Hepatocyte (in vitro differentiated cells): ENCODE measurements around the gene IFI6.

Experiments used
- CTCF ChIP-seq: fragments of 200-600 bp; sonication (generic); IDR thresholded peaks from 2 replicates; pipeline ENCODE4 v1.5.1; 2016; ENCODE audit warnings: antibody characterized with exemption, mild to moderate bottlenecking; ENCODE audit not compliant: poor library complexity
- EZH2 ChIP-seq: fragments of 200-600 bp; sonication (generic); IDR thresholded peaks from 2 replicates; pipeline ENCODE4 v1.6.1; 2016; ENCODE audit warnings: antibody characterized with exemption, mild to moderate bottlenecking, borderline replicate concordance
- EZH2phosphoT487 ChIP-seq: fragments of 200-600 bp; sonication (generic); IDR thresholded peaks from one replicate; pipeline ENCODE4 v1.6.1; 2018; ENCODE audit warnings: antibody characterized with exemption, mild to moderate bottlenecking, low read depth, moderate library complexity; ENCODE audit not compliant: unreplicated experiment, severe bottlenecking

- TF ChIP-seq CTCF, result no peak
- TF ChIP-seq EZH2phosphoT487, result no peak
- no peak for TF ChIP-seq EZH2
Measured at GRCh38 chr1:27638047-27638734, 33.8 kb downstream of the IFI6 start.
